GM13977 (cell line): ENCODE measurements around the gene DEAF1.

Experiments used
- DNase-seq: peaks from one replicate; pipeline ENCODE4 v3.0.0; 2012; ENCODE audit warnings: low spot score
- CTCF ChIP-seq: IDR thresholded peaks from 2 replicates; pipeline ENCODE4 v1.5.1; 2012; ENCODE audit warnings: mild to moderate bottlenecking, control low read depth; ENCODE audit not compliant: insufficient read depth; ENCODE audit errors: extremely low read depth, missing control alignments
- in situ Hi-C: fragments of 300-500 bp; cut with MboI; formaldehyde crosslinking; loops from one replicate; pipeline ENCODE4 v1.12.0; 2022; ENCODE audit warnings: low sequenced_read_pairs, low pct_unique_long_range_greater_than_20kb, mixed read lengths, inconsistent platforms; ENCODE audit not compliant: unreplicated experiment

Gene DEAF1

GRCh38 chr11:679271-680207, 15.5 kb downstream of the DEAF1 start:
- in situ Hi-C loops = no loop called here
- no peak for DNase-seq

GRCh38 chr11:678297-678696, 16.7 kb downstream of the DEAF1 start:
- no peak for DNase-seq
- no peak for TF ChIP-seq CTCF
- in situ Hi-C loops = no loop called here

More at GRCh38 chr11:679271-680207, 15.5 kb downstream of the DEAF1 start:
- no peak for TF ChIP-seq CTCF

GRCh38 chr11:674406-674805, 20.6 kb downstream of the DEAF1 start:
- no peak for TF ChIP-seq CTCF

DNA sequence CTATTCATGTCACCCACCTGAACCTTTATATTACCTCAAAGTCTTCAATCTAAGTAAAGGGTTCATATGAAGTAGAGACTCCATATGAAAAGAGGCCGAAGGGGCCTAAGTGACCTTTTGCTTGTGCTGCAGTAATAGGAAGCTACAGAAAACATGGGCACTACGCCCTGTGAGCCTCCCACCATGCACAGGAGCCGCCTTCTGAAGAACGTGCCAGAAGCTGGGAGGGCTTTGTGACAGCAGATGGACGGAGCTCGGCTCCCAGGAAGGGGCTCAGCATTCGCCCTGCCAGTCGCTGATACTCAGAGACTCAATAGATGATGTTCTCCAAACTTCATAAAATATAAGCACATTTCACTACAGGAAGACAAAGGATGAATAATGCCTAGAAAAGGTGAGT, 21.2 kb downstream of the DEAF1 start:
- in situ Hi-C loops = no loop called here
- DNase-seq = no peak
- TF ChIP-seq CTCF = no peak

More at GRCh38 chr11:674406-674805, 20.6 kb downstream of the DEAF1 start:
- DNase-seq = no peak
- in situ Hi-C loops = no loop called here

DNA sequence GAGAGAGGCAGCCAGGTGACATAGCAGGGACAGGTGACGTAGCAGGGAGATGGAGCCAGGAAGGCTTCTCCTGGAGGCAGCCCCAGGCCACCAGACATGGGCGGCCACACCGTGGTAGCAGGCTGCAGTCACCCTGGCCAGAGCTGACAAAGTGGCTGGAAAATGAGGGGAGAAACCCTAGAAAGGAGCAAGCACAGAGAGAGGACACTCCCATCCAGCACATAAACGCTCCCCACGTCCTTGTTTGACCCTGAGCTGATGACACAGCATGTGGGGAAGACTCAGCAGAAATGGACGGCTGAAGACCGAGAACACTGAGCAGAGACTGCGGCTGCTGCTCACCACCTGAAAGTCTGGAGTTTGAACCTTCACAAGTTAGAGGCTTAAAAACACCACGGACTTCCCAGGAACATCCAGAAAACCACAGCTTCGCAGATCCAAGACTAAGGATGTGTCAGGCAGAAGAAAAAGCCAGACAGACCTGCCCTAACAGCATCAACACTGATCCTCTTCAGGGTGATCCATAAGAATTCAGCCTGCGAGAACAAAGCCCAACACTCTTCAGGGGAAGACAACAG, 29.2 kb downstream of the DEAF1 start:
- no peak for DNase-seq
- in situ Hi-C loops = no loop called here
- no peak for TF ChIP-seq CTCF

GRCh38 chr11:665062-665703, 29.8 kb downstream of the DEAF1 start:
- in situ Hi-C loops = no loop called here
- no peak for TF ChIP-seq CTCF
- no peak for DNase-seq
